ENCODE results near the gene FIGN. TPM values are rescaled to one million over a fixed set of nuclear protein-coding genes. Genes with fewer than 3 reads are reported as not detected.
A peak's percentile ranks its signal among the peaks of the same experiment; 100 is the strongest.

Gene FIGN
- total RNA-seq, 1 experiment from 2014 or later, result not detected

GRCh38 chr2:163775304-163775703 lies 39.5 kb upstream of the FIGN start:
- Histone ChIP-seq H4K20me1 (ENCODE audit: insufficient read depth) (no peaks in the 10 kb centered on the region), H2AFZ (ENCODE audit: low read depth, low read length, poor library complexity, severe bottlenecking) (no peak overlapping the region), H3K9ac (ENCODE audit: low read length) (no peak overlapping the region), H3K27me3 (ENCODE audit: insufficient read depth, low read length) (no peaks in the 10 kb centered on the region), H3K9me2 (ENCODE audit: insufficient read depth) (peaks cover 4% of the 10 kb centered on the region; the same call in 1 of the 2 replicates), H3K79me2 (ENCODE audit: insufficient read depth, low read length) (no peaks in the 10 kb centered on the region), H3K4me2 (ENCODE audit: low read length) (peak overlapping the region; percentile 37), H3K4me1 (ENCODE audit: control insufficient read depth in 1 of 2, insufficient read depth in 2 of 2, low read length in 2 of 2) (peaks cover 32 to 52% of the 10 kb centered on the region in 2 experiments), H3K4me3 (replicated peaks in 1 of 2; ENCODE audit: low read depth in 1 of 2, low read length in 2 of 2) (no peak overlapping the region), H3K36me3 (ENCODE audit: control insufficient read depth in 1 of 2, insufficient read depth in 2 of 2, low read length in 2 of 2) (no peaks in the 10 kb centered on the region), H3K27ac (ENCODE audit: low read depth, low read length) (no peak overlapping the region), H3K9me3 (ENCODE audit: control insufficient read depth in 1 of 2, insufficient read depth in 1 of 2, low read depth in 1 of 2, low read length in 2 of 2) (no peaks in the 10 kb centered on the region)
- TF ChIP-seq EGR1 (IDR thresholded peaks at IDR 0.05; ENCODE audit: low read depth), result no peak
- TF ChIP-seq ZBTB33 (IDR thresholded peaks at IDR 0.05; ENCODE audit: extremely low read depth, insufficient replicate concordance, low read length), result no peak
- no peak for TF ChIP-seq ZNF274 (IDR thresholded peaks at IDR 0.05; ENCODE audit: low read depth, low read length)
- TF ChIP-seq SRF (IDR thresholded peaks at IDR 0.05; ENCODE audit: low read depth), result no peak
- TF ChIP-seq ELF1 (IDR thresholded peaks at IDR 0.05; ENCODE audit: borderline replicate concordance, low read depth), result no peak
- TF ChIP-seq TCF7L2 (IDR thresholded peaks at IDR 0.05; ENCODE audit: borderline replicate concordance, extremely low read depth, insufficient read depth, insufficient read length), result no peak
- TF ChIP-seq SP1 (IDR thresholded peaks at IDR 0.05; ENCODE audit: low read depth), result no peak
- TF ChIP-seq REST (IDR thresholded peaks at IDR 0.05; ENCODE audit: low read depth), result no peak
- ATAC-seq (no peak), DNase-seq (ENCODE audit: low read depth, low spot score) (no peak)
- ChIA-PET CTCF (no interaction called here), RAD21 (ENCODE audit: low non-redundant PET in 1 of 2, low total read pairs in 2 of 2, uncharacterized antibody in 2 of 2, unreplicated experiment in 2 of 2) (no interaction called here), POLR2A (no interaction called here)
- intact Hi-C loops (cut with micrococcal nuclease), result no loop called here
- no TSS peak for BruUV-seq (replicated peaks)

Measured in HCT116 (cell line).